HCT116 (cell line): ENCODE data around the gene ANO2.
A peak's percentile ranks its signal among the peaks of the same experiment; 100 is the strongest.

Source experiments
- CEBPB ChIP-seq: IDR thresholded peaks from 2 replicates; pipeline ENCODE4 v1.6.1; 2012; ENCODE audit warnings: low read depth
- CTCF ChIP-seq, 3 experiments: fragments of 200-600 bp in 1 of 3; sonication (generic) in 1 of 3; IDR thresholded peaks in 2 of 3; conservative IDR thresholded peaks in 1 of 3; 2 replicates each; pipeline ENCODE4 v1.5.1; 2012 to 2017; ENCODE audit warnings: low read depth in 2 of 3, low read length in 2 of 3, antibody characterized with exemption in 1 of 3, borderline replicate concordance in 1 of 3, control low read depth in 1 of 3, mild to moderate bottlenecking in 1 of 3, mixed read lengths in 1 of 3, mixed run types in 1 of 3, moderate library complexity in 1 of 3; ENCODE audit not compliant: insufficient read depth in 1 of 3
- EGR1 ChIP-seq: IDR thresholded peaks from 2 replicates; pipeline ENCODE4 v1.6.1; 2012; ENCODE audit warnings: low read depth
- JUND ChIP-seq: IDR thresholded peaks from 2 replicates; pipeline ENCODE4 v1.6.1; 2012
- POLR2A ChIP-seq: IDR thresholded peaks from 2 replicates; pipeline ENCODE4 v1.7.0; 2011; ENCODE audit warnings: borderline replicate concordance; ENCODE audit not compliant: insufficient read depth, insufficient read length; ENCODE audit errors: extremely low read depth
- POLR2AphosphoS5 ChIP-seq: IDR thresholded peaks from 2 replicates; pipeline ENCODE4 v1.6.1; 2011; ENCODE audit warnings: mild to moderate bottlenecking, low read depth, low read length, moderate library complexity
- RAD21 ChIP-seq: IDR thresholded peaks from 2 replicates; pipeline ENCODE4 v1.6.1; 2012; ENCODE audit warnings: low read depth, mild to moderate bottlenecking
- REST ChIP-seq: IDR thresholded peaks from 2 replicates; pipeline ENCODE4 v1.6.1; 2012; ENCODE audit warnings: low read depth
- SIN3A ChIP-seq: IDR thresholded peaks from 2 replicates; pipeline ENCODE4 v1.6.1; 2012; ENCODE audit warnings: low read depth
- SP1 ChIP-seq: IDR thresholded peaks from 2 replicates; pipeline ENCODE4 v1.6.1; 2012; ENCODE audit warnings: low read depth
- TCF7L2 ChIP-seq: IDR thresholded peaks from 2 replicates; pipeline ENCODE4 v1.7.0; 2011; ENCODE audit warnings: borderline replicate concordance, inconsistent platforms; ENCODE audit not compliant: insufficient read depth, insufficient read length; ENCODE audit errors: extremely low read depth
- YY1 ChIP-seq: IDR thresholded peaks from 2 replicates; pipeline ENCODE4 v1.6.1; 2011; ENCODE audit warnings: low read length, low read depth, moderate library complexity, mild to moderate bottlenecking; ENCODE audit not compliant: insufficient replicate concordance; ENCODE audit errors: extremely low read depth
- TF ChIP-seq, protein P1 (sequence below): IDR thresholded peaks from 2 replicates; pipeline ENCODE4 v1.6.1; 2012
- TF ChIP-seq, protein P2 (sequence below): IDR thresholded peaks from 2 replicates; pipeline ENCODE4 v1.6.1; 2012

GRCh38 chr12:5648692-5649359 is 296.2 kb downstream of the ANO2 start:
- TF ChIP-seq CTCF (IDR thresholded peaks at IDR 0.05 in 2 of 3, conservative IDR thresholded peaks at IDR 0.05 in 1 of 3; ENCODE audit: borderline replicate concordance in 1 of 3, insufficient read depth in 1 of 3, low read depth in 2 of 3, low read length in 2 of 3) (peak; percentile 18 to 58 (median 58); a peak in 5 of 6 replicates), REST (no peak), RAD21 (peak; percentile 44; the same call in 1 of the 2 replicates), TCF7L2 (no peak), JUND (no peak), POLR2AphosphoS5 (no peak), SP1 (no peak), SIN3A (no peak), CEBPB (no peak), EGR1 (no peak), POLR2A (no peak), YY1 (no peak)
- TF ChIP-seq, protein P1, sequence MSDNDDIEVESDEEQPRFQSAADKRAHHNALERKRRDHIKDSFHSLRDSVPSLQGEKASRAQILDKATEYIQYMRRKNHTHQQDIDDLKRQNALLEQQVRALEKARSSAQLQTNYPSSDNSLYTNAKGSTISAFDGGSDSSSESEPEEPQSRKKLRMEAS = no peak
- TF ChIP-seq, protein P2, sequence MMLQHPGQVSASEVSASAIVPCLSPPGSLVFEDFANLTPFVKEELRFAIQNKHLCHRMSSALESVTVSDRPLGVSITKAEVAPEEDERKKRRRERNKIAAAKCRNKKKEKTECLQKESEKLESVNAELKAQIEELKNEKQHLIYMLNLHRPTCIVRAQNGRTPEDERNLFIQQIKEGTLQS = no peak
